NCI-H526 (cell line): ENCODE measurements around the gene INSR.
"Not testable (repeated sequence)": the region's sequence is repeated elsewhere in the genome, so short reads cannot be mapped to it uniquely, and the experiment has no call there.

Experiments
- DNase-seq, 2 experiments: peaks; one replicate each; lab custom pipeline; 2025; lab: John Stamatoyannopoulos, UW

The INSR gene

GRCh38 chr19:7195046-7195445, 99.2 kb downstream of the INSR start:
- DNase-seq, result no peak

GRCh38 chr19:7194566-7194965, 99.6 kb downstream of the INSR start:
- DNase-seq, result no peak

- no peak for DNase-seq
Measured at GRCh38 chr19:7191946-7192691, 102.1 kb downstream of the INSR start.

- no peak for DNase-seq
Measured at GRCh38 chr19:7188698-7189629, 105.2 kb downstream of the INSR start.

- no peak for DNase-seq
Measured at GRCh38 chr19:7187605-7188339, 106.4 kb downstream of the INSR start.

- DNase-seq, result no peak
Measured at GRCh38 chr19:7182489-7182888, 111.7 kb downstream of the INSR start.

GRCh38 chr19:7179917-7180306, 114.3 kb downstream of the INSR start:
- no peak for DNase-seq

- DNase-seq, result no peak
Measured at GRCh38 chr19:7177926-7178325, 116.3 kb downstream of the INSR start.

GRCh38 chr19:7176792-7177191, 117.4 kb downstream of the INSR start:
- DNase-seq, result no peak

GRCh38 chr19:7172794-7173193, 121.4 kb downstream of the INSR start:
- DNase-seq, result no peak

GRCh38 chr19:7170983-7171382, 123.2 kb downstream of the INSR start:
- DNase-seq, result no peak

- no peak for DNase-seq
Measured at GRCh38 chr19:7168941-7169340, 125.3 kb downstream of the INSR start.

GRCh38 chr19:7161292-7161691, 132.9 kb downstream of the INSR start:
- no peak for DNase-seq

- DNase-seq, result no peak
Measured at GRCh38 chr19:7159105-7159933, 134.9 kb downstream of the INSR start.

GRCh38 chr19:7153022-7153421, 141.2 kb downstream of the INSR start:
- no peak for DNase-seq

- DNase-seq, result no peak
Measured at GRCh38 chr19:7152568-7152967, 141.6 kb downstream of the INSR start.

- no peak for DNase-seq
Measured at GRCh38 chr19:7149956-7150705, 144.1 kb downstream of the INSR start.

- DNase-seq, result not testable (repeated sequence)
Measured at GRCh38 chr19:7147119-7147675, 147.0 kb downstream of the INSR start.

GRCh38 chr19:7146086-7146485, 148.1 kb downstream of the INSR start:
- DNase-seq, result not testable (repeated sequence)

- no peak for DNase-seq
Measured at GRCh38 chr19:7145494-7145893, 148.7 kb downstream of the INSR start.
